GM21360 (cell line): ENCODE results near the gene GRK2.

Source experiments
- ATAC-seq: cut with Tn5 transposase; IDR thresholded peaks from one replicate; pipeline ENCODE4 v1.9.1; 2021; ENCODE audit warnings: mild to moderate bottlenecking, moderate library complexity; ENCODE audit not compliant: unreplicated experiment

Gene GRK2

DNA sequence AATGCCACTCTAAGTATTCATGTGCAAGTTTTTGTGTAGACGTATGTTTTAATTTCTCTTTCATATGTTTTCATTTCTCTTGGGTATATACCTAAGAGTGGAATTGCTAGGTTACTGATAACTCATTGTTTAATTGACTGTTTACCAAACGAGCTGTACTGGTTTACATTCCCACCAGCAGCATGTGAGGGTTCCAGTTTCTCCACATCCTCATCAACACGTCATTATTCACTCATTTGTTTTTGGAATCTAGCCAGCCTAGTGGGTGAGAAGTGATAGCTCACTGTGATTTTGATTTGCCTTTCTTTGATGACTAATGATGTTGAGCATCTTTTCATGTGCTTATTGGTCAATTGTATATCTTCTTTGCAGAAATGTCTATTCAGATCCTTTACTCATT, 26.8 kb downstream of the GRK2 start:
- no peak for ATAC-seq

DNA sequence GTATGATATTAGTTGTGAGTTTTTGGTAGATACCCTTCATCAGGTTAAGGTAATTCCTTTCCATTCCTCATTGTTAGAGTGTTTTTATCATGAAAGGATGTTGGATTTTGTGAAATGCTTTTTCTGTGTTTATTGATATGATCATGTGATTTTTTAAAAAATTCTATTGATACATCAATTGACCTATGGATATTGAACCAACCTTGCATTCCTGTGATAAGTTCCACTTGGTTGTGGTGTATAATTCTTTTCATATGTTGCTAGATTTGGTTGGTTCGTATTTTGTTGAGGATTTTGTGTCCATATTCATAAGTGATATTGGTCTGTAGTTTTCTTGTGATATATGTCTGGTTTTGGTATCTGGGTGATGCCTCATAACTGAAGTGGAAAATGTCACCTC, 29.6 kb downstream of the GRK2 start:
- no peak for ATAC-seq

DNA sequence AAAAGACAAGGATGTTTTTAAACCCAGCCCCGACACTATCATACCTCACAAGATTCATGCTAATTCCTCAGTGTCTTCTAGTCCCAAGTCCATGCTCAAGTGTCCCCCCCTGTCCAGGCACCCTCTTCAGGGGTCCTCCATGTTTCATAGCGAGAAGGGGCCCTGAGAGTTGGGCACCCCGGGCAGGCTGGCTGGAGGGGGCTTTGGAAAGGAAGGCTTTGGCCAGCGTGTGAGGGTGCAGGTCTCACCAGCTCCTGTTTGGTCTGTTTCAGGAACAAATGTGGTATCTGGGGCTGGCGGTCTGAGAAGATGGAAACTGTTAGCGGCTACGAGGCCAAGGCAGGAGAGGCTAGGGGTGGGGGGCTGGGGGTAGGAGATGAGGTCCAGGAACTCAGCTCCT, 32.5 kb downstream of the GRK2 start:
- ATAC-seq = no peak

DNA sequence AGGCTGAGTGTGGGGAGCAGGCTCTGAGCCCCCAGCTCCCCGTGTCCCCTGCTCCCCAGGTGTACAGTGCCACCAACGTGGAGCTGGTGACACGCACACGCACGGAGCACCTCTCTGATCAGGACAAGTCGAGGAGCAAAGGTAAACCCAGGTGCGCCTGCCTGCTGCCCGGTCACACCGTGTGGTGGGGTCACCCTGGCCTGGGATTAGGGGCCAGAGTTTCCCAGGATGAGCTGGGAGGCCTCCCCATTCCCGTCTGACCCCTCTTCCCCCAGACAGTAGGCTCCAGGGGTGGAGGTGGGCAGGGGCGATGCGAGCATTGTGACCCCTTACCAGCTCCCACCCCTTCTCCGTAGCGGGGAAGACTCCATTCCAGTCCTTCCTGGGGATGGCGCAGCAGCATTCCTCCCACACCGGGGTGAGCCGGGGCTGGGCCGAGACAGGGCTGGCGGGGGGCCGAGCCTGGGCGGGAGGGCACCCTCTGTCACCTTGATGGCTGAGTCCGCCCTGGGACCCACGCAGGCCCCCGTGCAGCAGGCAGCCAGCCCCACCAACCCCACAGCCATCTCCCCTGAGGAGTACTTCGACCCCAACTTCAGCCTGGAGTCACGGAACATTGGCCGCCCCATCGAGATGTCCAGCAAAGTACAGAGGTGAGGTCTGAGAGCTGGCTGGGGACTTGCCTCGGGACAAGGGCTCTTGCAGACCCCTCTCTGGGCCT, 33.4 kb downstream of the GRK2 start:
- no peak for ATAC-seq

DNA sequence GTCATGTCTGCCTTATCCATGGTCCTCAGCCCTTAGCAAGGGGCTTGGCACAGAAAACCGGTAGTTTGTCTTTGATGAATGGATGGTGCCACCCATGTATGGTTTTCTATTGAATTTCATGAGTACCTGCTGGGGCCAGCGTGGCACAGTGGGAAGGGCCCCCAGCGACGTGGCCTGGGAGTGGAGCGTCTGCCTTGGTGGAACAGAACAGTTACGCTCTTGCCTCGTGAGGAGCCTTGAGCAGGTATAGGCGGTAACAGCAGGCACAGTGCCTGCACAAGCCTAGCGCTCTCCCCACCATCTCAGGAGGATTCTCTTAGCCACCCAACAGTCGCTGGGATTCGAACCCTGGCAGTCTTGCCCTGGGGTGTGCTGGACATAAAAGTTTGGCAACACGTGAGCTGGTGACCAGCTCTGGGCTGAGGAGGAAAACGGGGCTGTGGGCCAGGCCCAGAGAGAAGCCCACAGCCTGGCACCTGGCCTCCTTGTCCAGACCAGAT, 34.0 kb downstream of the GRK2 start:
- no peak for ATAC-seq

DNA sequence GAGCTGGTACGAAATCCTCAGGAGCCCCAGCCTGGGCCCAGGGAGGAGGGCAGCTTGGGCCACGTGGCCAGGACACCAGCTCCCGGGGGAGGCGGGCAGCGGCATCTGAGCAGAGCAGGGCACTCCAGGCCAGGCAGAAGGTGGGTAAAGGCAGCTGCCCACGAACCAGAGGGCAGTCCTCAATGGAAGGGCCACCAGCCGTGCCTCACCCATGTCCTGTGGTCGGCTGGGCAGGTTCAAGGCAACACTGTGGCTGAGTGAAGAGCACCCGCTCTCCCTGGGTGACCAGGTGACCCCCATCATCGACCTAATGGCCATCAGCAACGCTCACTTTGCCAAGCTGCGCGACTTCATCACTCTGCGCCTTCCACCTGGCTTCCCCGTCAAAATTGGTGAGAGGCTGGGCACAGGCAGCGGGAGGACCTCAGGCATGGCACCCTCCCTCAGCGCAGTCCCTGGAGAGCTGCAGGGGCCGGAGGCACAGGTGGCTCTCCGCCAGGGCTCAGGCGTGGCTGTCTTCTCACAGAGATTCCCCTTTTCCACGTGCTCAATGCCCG, 34.6 kb downstream of the GRK2 start:
- ATAC-seq = no peak

DNA sequence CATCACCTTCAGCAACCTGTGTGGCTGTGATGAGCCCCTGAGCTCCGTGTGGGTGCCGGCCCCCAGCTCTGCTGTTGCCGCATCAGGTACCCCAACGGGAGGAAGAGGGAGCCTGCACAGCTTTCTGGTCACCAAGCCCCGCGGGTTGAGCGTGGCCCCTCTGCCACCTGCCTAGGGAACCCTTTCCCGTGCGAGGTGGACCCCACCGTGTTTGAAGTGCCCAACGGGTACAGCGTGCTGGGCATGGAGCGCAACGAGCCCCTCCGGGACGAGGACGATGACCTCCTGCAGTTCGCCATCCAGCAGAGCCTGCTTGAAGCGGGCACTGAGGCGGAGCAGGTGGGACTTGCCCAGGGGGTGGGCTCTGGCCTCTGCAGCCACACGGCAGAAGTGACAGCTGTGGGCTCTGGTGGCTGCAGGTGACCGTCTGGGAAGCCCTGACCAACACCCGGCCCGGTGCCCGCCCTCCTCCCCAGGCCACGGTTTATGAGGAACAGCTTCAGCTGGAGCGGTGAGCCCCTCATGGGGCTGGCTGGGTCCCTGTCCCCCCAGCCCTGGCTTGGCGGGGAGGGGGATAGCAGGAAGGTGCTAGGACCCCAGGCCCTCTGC, 35.1 kb downstream of the GRK2 start:
- ATAC-seq = no peak

DNA sequence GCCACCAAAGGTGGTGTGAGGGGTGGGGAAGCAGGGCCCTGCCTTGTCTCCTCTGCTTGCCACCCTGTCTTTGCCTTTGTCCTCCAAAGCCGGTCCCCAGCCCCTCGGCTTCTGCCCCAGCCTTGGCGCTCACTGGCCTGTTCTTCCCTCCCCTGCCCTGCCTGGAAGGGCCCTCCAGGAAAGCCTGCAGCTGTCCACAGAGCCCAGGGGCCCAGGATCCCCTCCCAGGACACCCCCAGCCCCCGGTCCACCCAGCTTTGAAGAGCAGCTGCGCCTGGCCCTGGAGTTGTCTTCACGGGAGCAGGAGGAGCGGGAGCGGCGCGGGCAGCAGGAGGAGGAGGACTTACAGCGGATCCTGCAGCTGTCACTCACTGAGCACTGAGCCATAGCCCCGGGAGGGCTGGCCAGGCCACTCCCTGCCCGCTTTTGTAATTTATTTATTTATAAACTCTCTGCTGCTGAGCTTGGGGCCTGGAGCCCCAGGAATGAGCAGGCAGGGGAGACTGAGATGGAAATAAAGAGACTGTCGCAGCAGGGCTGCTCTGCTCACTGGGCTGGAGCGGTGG, 35.8 kb downstream of the GRK2 start:
- no peak for ATAC-seq

DNA sequence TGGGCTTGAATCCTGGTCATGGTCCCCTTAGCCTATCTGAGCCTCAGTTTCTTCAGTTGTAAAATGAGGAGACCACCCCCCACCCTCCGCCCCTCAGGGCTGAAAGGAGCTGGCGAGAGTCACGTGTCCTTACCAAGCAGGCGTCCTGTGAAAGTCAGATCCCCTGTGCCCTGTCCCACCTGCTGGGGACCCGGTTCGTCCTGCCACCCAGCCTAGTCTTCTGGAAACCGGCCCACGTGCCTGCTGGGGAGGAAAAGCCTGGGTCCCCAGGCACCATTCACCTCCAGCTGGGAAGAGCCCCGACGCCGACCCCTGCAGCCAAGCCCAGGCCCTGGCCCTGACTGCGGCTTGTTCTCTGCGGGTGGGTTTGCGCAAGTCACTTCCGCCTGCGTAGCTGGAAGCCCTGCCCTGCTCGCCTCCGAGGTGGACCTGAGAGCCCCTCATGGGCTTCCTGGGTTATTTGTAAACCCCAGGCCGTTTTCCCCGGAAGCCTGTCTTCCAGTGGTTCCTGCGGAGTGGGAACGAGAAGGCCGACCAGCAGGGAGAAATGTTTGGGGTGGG, 36.4 kb downstream of the GRK2 start:
- no peak for ATAC-seq

DNA sequence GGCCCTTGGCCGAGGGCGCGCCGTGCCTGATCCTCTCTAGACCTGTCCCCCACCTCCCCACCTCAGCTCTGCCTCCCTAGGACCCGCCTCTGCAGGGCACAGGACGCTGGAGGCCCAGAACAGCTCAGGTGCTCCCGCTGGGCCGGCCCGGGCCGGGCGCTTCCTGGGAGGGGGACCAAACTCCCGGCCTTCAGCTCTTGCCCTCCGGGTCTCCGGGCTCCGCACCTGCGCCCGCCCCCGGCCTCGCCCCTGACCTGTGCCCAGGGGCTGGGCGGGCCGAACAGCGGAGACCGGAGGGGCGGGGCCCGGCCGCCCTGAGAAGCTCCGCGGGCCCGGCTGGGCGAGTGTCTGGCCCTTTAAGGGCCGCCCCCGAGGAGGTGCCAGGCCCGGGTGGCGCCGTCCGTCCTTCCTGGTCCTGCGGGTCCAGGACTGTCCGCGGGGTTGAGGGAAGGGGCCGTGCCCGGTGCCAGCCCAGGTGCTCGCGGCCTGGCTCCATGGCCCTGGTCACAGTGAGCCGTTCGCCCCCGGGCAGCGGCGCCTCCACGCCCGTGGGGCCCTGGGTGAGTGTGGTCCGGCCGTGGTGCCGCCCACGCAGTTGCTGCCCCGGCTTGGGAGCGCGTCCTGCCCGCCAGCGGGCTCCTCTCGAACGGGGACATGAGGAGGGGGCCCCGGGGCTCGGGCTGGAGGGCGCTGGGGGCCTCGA, 37.0 kb downstream of the GRK2 start, which contains the start of gene SSH3:
SSH3 (plus strand) TSS at position 399 of the 703 bp plus-strand sequence; CDS start at position 495, 96 bp downstream.
- no peak for ATAC-seq

DNA sequence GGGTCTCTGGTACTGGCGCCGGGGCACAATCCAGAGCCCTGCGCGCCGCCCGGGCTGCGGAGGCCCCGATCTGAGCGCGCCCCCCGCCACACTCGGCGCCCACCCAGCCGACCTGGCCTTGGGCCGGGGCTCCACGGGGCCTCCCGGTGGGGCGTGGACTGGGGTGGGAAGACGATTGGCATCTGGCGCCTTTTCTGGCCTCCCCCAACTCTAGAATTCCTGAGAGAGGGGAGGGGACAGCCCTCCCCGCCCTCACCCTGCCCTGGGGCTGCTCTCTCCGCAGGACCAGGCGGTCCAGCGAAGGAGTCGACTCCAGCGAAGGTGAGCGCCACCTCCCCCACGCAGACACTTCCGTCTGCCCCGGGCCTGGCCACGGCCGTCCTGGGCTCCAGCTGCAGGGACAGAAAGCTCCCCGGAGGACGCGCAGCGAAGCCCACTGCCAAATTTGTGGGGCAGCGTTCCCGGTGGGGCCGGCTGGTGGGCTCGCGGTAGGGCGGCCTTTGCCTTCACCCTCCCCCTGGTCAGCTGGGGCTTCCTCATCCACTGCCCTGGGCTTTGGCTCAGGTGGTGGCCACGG, 37.6 kb downstream of the GRK2 start:
- ATAC-seq = no peak

DNA sequence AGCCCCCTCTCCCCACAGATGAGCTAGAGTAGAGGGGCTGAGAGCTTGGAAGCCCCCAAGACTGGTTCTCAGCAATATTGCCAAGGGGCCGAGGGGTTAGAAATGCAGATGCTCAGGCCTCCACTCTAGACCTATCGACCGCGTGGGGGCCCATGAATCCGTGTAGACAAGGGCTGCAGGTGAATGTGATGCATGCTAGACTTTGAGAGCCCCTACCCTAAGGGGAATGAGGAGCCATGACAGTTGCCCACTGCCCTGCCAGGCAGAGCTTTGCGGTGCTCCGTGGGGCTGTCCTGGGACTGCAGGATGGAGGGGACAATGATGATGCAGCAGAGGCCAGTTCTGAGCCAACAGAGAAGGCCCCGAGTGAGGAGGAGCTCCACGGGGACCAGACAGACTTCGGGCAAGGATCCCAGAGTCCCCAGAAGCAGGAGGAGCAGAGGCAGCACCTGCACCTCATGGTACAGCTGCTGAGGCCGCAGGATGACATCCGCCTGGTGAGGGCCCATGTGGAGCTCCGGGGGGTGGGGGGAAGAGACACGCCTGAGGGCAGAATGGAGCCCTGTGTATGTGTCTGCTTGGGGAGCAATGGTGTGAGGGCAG, 38.3 kb downstream of the GRK2 start:
- ATAC-seq = no peak

DNA sequence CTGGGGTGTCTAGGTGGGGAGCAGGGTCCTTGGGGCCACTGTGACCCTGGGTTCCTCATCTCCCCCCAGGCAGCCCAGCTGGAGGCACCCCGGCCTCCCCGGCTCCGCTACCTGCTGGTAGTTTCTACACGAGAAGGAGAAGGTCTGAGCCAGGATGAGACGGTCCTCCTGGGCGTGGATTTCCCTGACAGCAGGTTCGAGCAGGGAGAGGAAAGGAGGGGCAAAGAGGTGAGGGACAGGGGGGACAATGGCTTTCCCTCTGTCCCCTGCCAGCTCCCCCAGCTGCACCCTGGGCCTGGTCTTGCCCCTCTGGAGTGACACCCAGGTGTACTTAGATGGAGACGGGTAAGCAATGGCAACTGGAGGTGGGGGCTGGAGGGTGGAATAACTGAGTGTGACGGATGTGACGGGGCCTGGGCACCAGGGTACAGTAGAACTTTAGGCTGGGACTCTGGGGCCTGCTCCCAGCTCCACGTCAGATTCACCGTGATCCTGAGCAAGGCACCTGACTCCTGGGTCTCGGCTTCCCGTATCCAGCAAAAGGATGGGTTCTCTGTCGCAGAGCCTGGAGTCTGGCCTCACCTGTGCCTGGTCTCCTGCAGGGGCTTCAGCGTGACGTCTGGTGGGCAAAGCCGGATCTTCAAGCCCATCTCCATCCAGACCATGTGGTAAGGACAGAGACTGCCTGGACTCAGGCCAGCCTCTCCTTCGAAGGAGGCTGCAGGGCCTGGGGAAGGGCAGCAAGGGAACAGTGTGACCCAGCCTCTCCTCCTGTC, 40.7 kb downstream of the GRK2 start:
- no peak for ATAC-seq

DNA sequence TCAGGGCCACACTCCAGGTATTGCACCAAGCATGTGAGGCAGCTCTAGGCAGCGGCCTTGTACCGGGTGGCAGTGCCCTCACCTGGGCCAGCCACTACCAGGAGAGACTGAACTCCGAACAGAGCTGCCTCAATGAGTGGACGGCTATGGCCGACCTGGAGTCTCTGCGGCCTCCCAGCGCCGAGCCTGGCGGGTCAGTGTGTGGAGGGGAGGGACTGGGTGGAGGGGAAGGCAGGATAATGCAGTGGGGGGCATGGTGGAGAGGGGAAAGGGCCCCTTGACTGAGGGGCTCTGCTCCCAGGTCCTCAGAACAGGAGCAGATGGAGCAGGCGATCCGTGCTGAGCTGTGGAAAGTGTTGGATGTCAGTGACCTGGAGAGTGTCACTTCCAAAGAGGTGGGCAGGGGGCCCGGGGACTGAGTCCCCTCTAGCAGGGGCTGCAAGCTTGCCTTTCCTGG, 41.3 kb downstream of the GRK2 start:
- no peak for ATAC-seq

DNA sequence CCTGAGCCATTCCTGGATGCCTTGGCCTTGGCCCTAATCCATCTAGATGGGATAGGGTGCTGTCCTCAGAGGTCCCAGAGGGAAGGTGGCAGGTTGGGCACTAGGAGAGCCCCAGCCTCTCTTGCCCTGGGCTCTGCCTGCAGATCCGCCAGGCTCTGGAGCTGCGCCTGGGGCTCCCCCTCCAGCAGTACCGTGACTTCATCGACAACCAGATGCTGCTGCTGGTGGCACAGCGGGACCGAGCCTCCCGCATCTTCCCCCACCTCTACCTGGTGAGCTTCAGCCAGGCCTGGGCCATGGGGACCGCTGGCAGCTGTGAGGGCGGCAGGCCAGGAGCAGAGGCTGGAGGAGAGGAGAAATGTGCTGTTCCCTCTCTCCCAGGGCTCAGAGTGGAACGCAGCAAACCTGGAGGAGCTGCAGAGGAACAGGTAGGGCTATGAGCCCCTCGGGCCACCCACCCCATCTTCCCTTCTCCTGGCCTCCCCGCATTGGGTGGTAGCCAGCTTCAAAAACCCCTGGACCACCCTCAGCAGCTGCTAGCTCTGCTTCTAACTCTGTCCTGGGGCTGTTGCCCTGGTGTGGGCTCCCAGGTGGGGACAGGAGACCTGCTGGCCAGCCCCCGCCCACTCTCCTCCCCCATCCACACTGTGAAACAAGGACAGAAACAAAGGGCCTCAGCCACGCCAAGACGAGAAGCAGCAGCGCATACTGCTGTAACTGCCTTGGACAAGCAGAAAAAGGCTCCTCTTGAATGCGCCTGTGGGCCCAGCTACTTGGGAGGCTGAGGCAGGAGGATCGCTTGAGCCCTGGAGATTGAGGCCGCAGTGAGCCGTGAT, 42.0 kb downstream of the GRK2 start:
- no peak for ATAC-seq

DNA sequence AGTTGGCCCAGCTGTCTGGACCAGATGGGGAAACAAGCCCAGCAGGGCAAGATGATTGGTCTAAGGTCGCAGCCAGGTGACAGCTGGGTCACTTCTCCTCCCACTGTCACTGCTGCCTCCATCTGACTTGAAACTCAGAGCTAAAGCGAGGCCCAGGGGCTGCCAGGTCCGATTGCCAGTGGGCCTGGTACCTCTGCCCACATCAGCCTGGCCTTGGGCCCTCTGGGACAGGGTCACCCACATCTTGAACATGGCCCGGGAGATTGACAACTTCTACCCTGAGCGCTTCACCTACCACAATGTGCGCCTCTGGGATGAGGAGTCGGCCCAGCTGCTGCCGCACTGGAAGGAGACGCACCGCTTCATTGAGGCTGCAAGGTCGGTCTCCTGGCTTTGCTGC, 42.9 kb downstream of the GRK2 start:
- ATAC-seq = no peak

DNA sequence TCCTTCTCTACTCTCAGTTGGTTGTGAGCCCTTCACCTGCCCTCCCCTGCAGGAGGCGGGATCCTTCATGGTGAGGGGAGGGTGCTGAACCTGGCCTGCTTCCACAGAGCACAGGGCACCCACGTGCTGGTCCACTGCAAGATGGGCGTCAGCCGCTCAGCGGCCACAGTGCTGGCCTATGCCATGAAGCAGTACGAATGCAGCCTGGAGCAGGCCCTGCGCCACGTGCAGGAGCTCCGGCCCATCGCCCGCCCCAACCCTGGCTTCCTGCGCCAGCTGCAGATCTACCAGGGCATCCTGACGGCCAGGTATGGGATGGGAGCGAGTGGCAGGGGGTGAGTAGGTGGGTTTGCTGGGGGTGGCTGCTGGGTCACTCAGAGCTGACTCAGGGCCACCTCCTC, 43.4 kb downstream of the GRK2 start:
- no peak for ATAC-seq

DNA sequence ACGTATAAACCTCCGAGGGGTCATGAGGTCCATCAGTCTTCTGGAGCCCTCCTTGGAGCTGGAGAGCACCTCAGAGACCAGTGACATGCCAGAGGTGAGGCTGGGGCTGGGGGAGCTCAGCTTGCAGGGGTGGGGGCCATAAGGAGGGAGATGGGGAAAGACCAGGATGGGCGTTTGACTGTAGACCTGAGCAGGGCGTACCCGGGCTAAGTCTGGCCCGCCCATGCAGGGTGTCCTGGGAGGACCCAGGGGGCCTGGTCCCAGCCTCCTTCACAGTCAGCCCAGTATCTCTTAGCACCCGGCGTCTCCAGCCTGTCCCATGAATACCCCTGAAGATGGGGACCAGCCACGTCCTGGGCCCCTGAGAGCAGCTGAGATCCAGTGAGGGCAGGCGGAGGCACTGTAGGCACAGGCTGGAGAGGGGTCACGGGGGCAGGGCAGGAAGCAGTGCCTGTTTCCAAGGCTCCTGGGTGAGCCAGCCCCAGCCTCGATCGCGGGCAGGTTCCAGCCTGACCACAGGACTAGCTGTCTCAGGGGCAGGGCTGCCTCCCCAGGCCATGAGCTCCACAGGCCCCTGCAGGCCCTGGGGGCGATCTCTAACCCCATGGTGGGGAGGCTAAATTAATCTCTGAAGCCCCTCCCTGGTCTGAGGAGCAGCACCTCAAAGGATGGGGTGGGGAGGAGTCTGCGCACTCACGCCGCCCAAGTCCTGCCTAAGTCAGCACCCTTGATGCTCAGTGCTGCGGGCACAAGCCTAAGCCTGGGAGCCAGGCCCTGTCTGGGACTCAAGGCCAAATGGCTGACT, 44.2 kb downstream of the GRK2 start:
- ATAC-seq = no peak
